GM21390 (cell line): ENCODE measurements around the gene PGPEP1.
A peak's percentile ranks its signal among the peaks of the same experiment; 100 is the strongest.

Source experiments
- ATAC-seq: cut with Tn5 transposase; IDR thresholded peaks from one replicate; pipeline ENCODE4 v1.9.1; 2021; ENCODE audit not compliant: unreplicated experiment

Gene PGPEP1

GRCh38 chr19:18417250-18418028 lies 77.0 kb downstream of the PGPEP1 start:
- ATAC-seq: no peak

GRCh38 chr19:18418029-18418482 lies 77.7 kb downstream of the PGPEP1 start:
- ATAC-seq: no peak

- no peak for ATAC-seq
These were observed 78.2 kb downstream of the PGPEP1 start for GRCh38 chr19:18418483-18419194.

- ATAC-seq: peak; percentile 33
These were observed 78.8 kb downstream of the PGPEP1 start, which contains the start of gene SSBP4 for GRCh38 chr19:18419195-18419698. Gene SSBP4 (plus strand): TSS chr19:18419398. CDS start chr19:18419649, 251 bp downstream.
